DOHH2 (cell line): ENCODE data around the gene MROH9.

ENCODE experiments used
- EZH2phosphoT487 ChIP-seq: fragments of 200-600 bp; sonication (generic); IDR thresholded peaks from 2 replicates; pipeline ENCODE4 v1.6.1; 2017; ENCODE audit warnings: borderline replicate concordance, mild to moderate bottlenecking, antibody characterized with exemption, low read length, moderate library complexity, mixed read lengths
- TF ChIP-seq, protein P1 (sequence below): fragments of 200-600 bp; sonication (generic); IDR thresholded peaks from one replicate; pipeline ENCODE4 v1.5.1; 2014; ENCODE audit warnings: antibody characterized with exemption, mild to moderate bottlenecking, low read depth, low read length; ENCODE audit not compliant: poor library complexity, severe bottlenecking

DNA sequence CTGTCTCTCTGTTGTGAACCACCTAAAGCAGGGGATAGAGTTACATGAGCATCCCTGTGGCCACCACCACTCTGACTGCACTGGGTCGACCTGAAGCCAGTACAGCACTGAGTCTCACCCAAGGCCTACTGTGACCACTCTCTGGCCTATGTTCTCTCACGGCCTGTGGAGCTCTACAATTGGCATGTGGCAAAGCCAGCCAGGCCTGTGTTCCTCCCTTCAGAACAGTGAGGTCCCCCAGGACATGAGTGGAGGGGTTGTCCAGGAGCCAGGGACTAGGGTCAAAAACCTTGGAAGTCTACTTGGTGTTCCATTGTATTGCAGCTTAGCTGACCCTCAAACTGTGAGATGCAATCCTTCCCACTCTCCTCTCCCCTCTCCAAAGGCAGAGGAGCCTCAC, 112.7 kb downstream of the MROH9 start:
- TF ChIP-seq, protein P1, sequence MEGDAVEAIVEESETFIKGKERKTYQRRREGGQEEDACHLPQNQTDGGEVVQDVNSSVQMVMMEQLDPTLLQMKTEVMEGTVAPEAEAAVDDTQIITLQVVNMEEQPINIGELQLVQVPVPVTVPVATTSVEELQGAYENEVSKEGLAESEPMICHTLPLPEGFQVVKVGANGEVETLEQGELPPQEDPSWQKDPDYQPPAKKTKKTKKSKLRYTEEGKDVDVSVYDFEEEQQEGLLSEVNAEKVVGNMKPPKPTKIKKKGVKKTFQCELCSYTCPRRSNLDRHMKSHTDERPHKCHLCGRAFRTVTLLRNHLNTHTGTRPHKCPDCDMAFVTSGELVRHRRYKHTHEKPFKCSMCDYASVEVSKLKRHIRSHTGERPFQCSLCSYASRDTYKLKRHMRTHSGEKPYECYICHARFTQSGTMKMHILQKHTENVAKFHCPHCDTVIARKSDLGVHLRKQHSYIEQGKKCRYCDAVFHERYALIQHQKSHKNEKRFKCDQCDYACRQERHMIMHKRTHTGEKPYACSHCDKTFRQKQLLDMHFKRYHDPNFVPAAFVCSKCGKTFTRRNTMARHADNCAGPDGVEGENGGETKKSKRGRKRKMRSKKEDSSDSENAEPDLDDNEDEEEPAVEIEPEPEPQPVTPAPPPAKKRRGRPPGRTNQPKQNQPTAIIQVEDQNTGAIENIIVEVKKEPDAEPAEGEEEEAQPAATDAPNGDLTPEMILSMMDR, result no peak
- no peak for TF ChIP-seq EZH2phosphoT487
